ENCODE measurements around the gene HIBCH. TPM values are rescaled to one million over a fixed set of nuclear protein-coding genes. Genes with fewer than 3 reads are reported as not detected.

The HIBCH gene
- total and polyA plus RNA-seq, 2 donors (not counting 3 experiments of a cell fraction or from before 2014, with no cell fraction given), result 6.4 to 24.7 TPM

GRCh38 chr2:190186238-190186637, 133.4 kb downstream of the HIBCH start:
- DNase-seq (ENCODE audit: low read depth, low spot score) (no peak), FAIRE-seq (no peak)
- Histone ChIP-seq H3K4me1 (ENCODE audit: control insufficient read depth, extremely low read depth, insufficient read depth, low read length) (no peaks in the 10 kb centered on the region), H3K9ac (replicated peaks; ENCODE audit: extremely low read depth, insufficient read depth, low read length) (no peak overlapping the region), H3K4me3 (replicated peaks in 1 of 3; ENCODE audit: insufficient read depth in 1 of 3, low read depth in 1 of 3, low read length in 3 of 3) (no peak overlapping the region), H3K9me3 (replicated peaks; ENCODE audit: control insufficient read depth, insufficient read depth, low read length) (no peaks in the 10 kb centered on the region), H4K20me1 (replicated peaks; ENCODE audit: control insufficient read depth, extremely low read depth, insufficient read depth, low read length) (no peaks in the 10 kb centered on the region), H3K27me3 (ENCODE audit: control insufficient read depth in 2 of 2, insufficient read depth in 2 of 2, low read length in 2 of 2) (no peaks in the 10 kb centered on the region), H3K4me2 (ENCODE audit: insufficient read depth, low read length) (no peak overlapping the region), H3K36me3 (ENCODE audit: control insufficient read depth in 2 of 2, extremely low read depth in 1 of 2, insufficient read depth in 2 of 2, low read length in 2 of 2) (no peaks in the 10 kb centered on the region), H2AFZ (ENCODE audit: low read depth, low read length) (no peak overlapping the region), H3K9me1 (replicated peaks; ENCODE audit: control insufficient read depth, extremely low read depth, insufficient read depth, low read length) (no peaks in the 10 kb centered on the region), H3K79me2 (ENCODE audit: control insufficient read depth, insufficient read depth, low read length) (no peaks in the 10 kb centered on the region), H3K27ac (ENCODE audit: insufficient read depth, low read depth, low read length) (no peak overlapping the region)
- dilution Hi-C loops (cut with MboI; ENCODE audit: extremely low pct_ligation_motif_present, low sequenced_read_pairs) (no loop called here), intact Hi-C loops (cut with micrococcal nuclease) (no loop called here)
- BruUV-seq (replicated peaks), result no TSS peak
- TF ChIP-seq FOS (IDR thresholded peaks at IDR 0.05; ENCODE audit: borderline replicate concordance, insufficient read depth, low read length) (no peak), POLR2AphosphoS5 (IDR thresholded peaks at IDR 0.05; ENCODE audit: insufficient read depth, low read depth, low read length) (no peak), EZH2 (IDR thresholded peaks at IDR 0.05; ENCODE audit: borderline replicate concordance, low read depth, low read length, severe bottlenecking) (no peak), GATA2 (IDR thresholded peaks at IDR 0.05; ENCODE audit: insufficient read depth, insufficient read length, low read depth, low read length) (no peak), JUN (IDR thresholded peaks at IDR 0.05; ENCODE audit: borderline replicate concordance, insufficient read depth, insufficient read length, low read depth) (no peak), MAX (IDR thresholded peaks at IDR 0.05; ENCODE audit: insufficient read depth, insufficient read length) (no peak), CTCF (IDR thresholded peaks at IDR 0.05; ENCODE audit: extremely low read depth in 1 of 2, insufficient read depth in 1 of 2, low read depth in 1 of 2, low read length in 2 of 2) (no peak), MYC (IDR thresholded peaks at IDR 0.05; ENCODE audit: low read depth, low read length) (no peak)
- CTCF ChIA-PET, result no interaction called here
- POLR2A ChIA-PET, result no interaction called here
